ENCODE measurements around the gene ZNF576.
"Not testable (repeated sequence)": the region's sequence is repeated elsewhere in the genome, so short reads cannot be mapped to it uniquely, and the experiment has no call there.

The ZNF576 gene

DNA sequence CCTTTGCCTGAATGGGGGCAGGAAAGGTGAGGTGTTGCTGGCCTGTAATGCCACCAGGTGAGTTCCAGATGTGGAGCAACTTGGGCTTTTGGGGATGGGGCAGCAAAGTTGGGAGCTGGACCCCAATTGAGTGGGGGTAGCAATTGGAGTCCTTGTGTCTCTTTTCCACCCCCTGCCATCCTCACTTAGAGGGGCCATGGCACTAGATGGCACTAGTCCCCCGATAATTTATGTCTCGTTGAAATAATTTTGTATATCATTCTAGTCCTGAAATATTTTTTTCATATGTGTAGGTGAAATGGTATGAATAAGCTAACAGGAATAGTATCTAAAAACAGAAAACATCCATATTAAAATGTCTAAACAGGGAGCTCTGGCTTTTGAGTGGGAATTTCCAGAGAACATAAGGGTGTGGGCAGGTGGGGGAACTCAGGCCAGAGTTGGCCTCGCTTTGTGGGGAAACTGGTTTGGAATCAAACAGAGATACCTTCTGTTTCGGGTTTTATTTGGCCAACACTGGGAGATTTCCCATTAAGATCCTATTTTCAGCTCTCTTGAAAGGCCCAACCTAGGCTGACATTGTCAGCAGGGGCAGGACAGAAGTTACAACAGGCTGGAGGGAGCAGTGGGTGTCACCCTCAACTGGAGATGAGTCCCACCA lies 3.4 kb downstream of the ZNF576 start:
- ATAC-seq (replicated peaks): no peak
- Mint-ChIP-seq H3K4me3 (no peak overlapping the region), H3K27ac (no peak overlapping the region), H3K4me1 (peaks cover 24 to 52% of the 10 kb centered on the region in 2 donors), H3K9me3 (no peaks in the 10 kb centered on the region), H3K36me3 (peaks cover 11 to 35% of the 10 kb centered on the region in 2 donors), H3K27me3 (no peaks in the 10 kb centered on the region)
- DNase-seq: no peak

- H3K27ac Mint-ChIP-seq; H3K9me3 Mint-ChIP-seq; H3K4me3 Mint-ChIP-seq; ATAC-seq (replicated peaks); DNase-seq; H3K27me3 Mint-ChIP-seq: not testable (repeated sequence)
- H3K36me3 Mint-ChIP-seq: peaks cover 11 to 35% of the 10 kb centered on the region in 2 donors
- H3K4me1 Mint-ChIP-seq: peaks cover 24 to 55% of the 10 kb centered on the region in 2 donors
Observed at GRCh38 chr19:43600326-43600725, 3.9 kb downstream of the ZNF576 start.

DNA sequence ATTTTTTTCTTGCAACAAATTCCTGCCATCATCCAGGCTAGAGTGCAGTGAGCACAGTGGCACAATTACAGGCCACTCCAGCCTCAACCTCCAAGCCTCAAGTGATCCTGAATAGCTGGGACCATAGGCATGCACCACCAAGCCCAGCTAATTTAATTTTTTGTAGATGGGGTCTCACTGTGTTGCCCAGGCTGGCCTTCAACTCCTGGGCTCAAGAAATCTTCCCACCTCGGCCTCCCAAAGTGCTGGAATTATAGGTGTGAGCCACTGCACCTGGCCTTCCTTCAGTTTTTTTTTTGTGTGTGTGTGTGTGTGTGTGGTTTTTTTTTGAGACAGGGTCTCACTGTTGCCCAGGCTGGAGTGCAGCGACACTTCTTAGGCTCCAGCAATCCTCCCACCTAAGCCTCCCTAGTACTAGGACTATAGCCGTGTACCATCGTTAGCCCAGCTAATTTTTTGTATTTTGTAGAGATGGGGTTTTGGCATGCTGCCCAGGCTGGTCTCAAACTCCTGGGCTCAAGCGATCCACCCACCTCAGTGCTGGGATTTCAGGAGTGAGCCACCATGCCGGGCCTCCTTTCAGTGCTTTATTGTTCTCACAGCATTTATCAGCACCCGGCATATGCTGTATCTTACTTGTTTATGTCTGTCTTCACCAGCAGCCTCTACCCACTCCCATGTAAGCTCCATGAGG lies 9.6 kb downstream of the ZNF576 start:
- Mint-ChIP-seq H3K4me3 (no peak overlapping the region), H3K36me3 (peaks cover 12 to 36% of the 10 kb centered on the region in 2 donors), H3K9me3 (no peaks in the 10 kb centered on the region), H3K4me1 (peaks cover 18 to 32% of the 10 kb centered on the region in 2 donors), H3K27ac (peak overlapping the region; percentile 37), H3K27me3 (no peaks in the 10 kb centered on the region)
- DNase-seq (no peak), ATAC-seq (replicated peaks) (no peak)

DNA sequence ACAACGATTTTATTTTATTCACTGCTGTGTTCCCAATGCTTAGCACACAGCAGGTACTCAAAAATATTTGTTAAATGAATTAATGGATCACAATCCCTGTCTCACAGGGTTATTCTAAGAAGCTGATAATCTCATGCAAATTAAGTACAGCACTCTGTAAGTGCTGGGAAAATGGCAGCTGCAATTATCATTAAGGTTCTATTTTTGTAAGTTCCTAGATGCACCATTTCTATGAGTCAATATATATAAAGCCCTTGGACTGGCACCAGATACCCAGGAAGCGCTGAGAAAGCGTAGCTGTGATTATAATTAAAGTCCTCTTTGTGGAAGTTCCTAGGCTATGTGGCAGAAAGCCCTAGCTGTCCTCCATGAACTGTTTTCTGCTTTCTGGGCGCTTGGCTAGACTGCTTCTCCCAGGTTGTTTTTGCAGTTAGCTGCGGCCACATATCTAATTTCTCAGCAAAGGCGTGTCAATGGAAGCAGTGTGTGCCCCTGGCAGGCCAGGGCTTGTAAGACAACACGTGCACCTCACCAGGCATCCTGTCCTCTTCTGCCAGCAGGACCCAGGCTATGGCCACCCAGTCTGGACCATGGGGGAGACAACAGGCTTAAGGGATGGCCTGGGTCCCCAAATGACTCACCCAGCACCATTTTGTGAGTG lies 10.3 kb downstream of the ZNF576 start:
- Mint-ChIP-seq H3K36me3 (peaks cover 15 to 35% of the 10 kb centered on the region in 2 donors), H3K4me3 (no peak overlapping the region), H3K4me1 (peaks cover 20 to 33% of the 10 kb centered on the region in 2 donors), H3K27me3 (no peaks in the 10 kb centered on the region), H3K9me3 (no peaks in the 10 kb centered on the region), H3K27ac (peak overlapping the region; percentile 4)
- no peak for DNase-seq
- no peak for ATAC-seq (replicated peaks)

DNA sequence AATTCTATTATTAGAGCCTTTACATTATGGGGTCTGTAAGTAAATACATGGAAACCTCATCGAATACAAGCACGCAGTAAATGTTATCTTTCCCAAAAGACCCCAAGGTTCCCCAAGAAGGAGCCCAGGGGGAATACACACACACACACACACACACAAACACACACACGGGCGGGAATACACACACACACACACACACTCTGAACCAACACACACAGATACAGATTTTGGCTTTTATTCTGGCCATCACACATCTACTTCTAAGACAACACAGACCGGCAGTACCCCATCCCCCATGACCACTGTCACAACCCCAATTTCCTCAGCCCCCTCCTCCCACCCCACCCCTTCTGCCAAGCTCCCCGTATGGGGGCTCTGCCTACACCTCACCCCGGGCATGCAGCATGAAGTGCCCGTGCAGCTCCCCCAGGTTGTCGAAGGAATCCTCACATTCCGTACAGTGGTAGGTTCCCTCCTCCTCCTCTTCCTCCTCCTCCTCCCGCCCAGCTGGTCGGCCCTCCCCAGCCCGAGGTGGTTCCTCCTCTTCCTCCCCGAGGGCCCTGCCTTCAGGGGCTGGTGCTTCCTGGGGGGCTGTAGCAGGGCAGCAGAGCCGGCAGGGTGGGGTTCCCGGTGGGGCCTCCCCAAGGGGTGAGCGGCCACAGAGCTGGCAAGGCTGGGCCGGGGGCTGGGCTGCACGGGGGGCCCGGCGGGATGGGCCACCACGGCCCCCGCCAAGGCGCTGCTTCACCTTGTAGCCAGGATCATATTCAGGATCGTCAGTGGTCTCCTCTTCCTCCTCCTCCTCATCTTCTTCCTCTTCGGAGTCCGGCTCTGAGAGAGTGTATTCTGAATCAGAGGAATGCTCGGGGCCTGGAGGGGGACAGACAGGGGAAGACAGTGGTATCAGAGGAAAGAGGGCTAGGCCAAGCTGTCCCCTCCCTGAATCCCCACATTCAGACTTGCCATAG lies 11.1 kb downstream of the ZNF576 start:
- Mint-ChIP-seq H3K27me3 (no peaks in the 10 kb centered on the region), H3K27ac (peak overlapping the region; percentile 51), H3K4me1 (peaks cover 24 to 33% of the 10 kb centered on the region in 2 donors), H3K4me3 (peak overlapping the region; percentile 5 to 41), H3K36me3 (peaks cover 21 to 42% of the 10 kb centered on the region in 2 donors), H3K9me3 (no peaks in the 10 kb centered on the region)
- ATAC-seq (replicated peaks) (no peak), DNase-seq (no peak)

DNA sequence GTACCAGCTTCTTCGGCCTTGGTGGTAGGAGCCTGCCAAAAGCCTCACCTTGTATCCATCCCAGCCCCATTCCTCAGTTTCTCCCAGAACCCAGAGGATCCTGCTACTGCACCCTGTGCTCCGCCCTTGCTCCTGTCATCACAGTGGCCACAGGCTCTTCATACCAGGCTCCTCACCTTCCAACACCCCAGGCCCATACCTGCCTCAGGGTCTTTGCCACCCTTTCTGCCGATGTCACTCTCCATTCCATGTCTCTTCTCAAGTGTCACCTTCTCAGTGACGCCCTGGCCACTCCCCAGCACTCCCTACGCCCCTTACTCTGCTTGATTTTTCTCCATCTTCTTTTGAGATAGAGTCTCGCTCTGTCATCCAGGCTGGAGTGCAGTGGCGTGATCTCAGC lies 13.5 kb downstream of the ZNF576 start:
- Mint-ChIP-seq H3K36me3 (peaks cover 30 to 56% of the 10 kb centered on the region in 2 donors), H3K27me3 (no peaks in the 10 kb centered on the region), H3K27ac (no peak overlapping the region), H3K4me1 (peaks cover 26 to 27% of the 10 kb centered on the region in 2 donors), H3K4me3 (no peak overlapping the region), H3K9me3 (no peaks in the 10 kb centered on the region)
- DNase-seq: no peak
- no peak for ATAC-seq (replicated peaks)

GRCh38 chr19:43610493-43610892 lies 14.1 kb downstream of the ZNF576 start:
- DNase-seq (no peak), ATAC-seq (replicated peaks) (no peak)
- no peaks in the 10 kb centered on the region for H3K9me3 Mint-ChIP-seq
- no peak overlapping the region for H3K4me3 Mint-ChIP-seq
- H3K27me3 Mint-ChIP-seq: no peaks in the 10 kb centered on the region
- H3K27ac Mint-ChIP-seq: no peak overlapping the region
- peaks cover 30 to 55% of the 10 kb centered on the region in 2 donors for H3K36me3 Mint-ChIP-seq
- peaks cover 22 to 28% of the 10 kb centered on the region in 2 donors for H3K4me1 Mint-ChIP-seq

- Mint-ChIP-seq H3K36me3 (peaks cover 30 to 47% of the 10 kb centered on the region in 2 donors), H3K27ac (peak within 1 kb of the TSS; percentile 70)
Observed at GRCh38 chr19:43611788-43612187, 15.4 kb downstream of the ZNF576 start, which contains the start of gene SRRM5. Gene SRRM5, plus strand, starts transcription at chr19:43612088. Its CDS starts 34 bp downstream, at chr19:43612122.

GRCh38 chr19:43612374-43612773 lies 16.0 kb downstream of the ZNF576 start:
- Mint-ChIP-seq H3K36me3 (peaks cover 26 to 42% of the 10 kb centered on the region in 2 donors), H3K4me1 (peaks cover 15 to 21% of the 10 kb centered on the region in 2 donors), H3K27me3 (no peaks in the 10 kb centered on the region), H3K27ac (no peak overlapping the region), H3K4me3 (no peak overlapping the region), H3K9me3 (no peaks in the 10 kb centered on the region)
- ATAC-seq (replicated peaks) (no peak), DNase-seq (no peak)

More at GRCh38 chr19:43611788-43612187, 15.4 kb downstream of the ZNF576 start, which contains the start of gene SRRM5:
- no peak within 1 kb of the TSS for H3K4me3 Mint-ChIP-seq
- H3K27me3 Mint-ChIP-seq: no peaks in the 10 kb centered on the region
- DNase-seq (no peak), ATAC-seq (replicated peaks) (no peak)
- H3K9me3 Mint-ChIP-seq: no peaks in the 10 kb centered on the region
- peaks cover 21 to 25% of the 10 kb centered on the region in 2 donors for H3K4me1 Mint-ChIP-seq

DNA sequence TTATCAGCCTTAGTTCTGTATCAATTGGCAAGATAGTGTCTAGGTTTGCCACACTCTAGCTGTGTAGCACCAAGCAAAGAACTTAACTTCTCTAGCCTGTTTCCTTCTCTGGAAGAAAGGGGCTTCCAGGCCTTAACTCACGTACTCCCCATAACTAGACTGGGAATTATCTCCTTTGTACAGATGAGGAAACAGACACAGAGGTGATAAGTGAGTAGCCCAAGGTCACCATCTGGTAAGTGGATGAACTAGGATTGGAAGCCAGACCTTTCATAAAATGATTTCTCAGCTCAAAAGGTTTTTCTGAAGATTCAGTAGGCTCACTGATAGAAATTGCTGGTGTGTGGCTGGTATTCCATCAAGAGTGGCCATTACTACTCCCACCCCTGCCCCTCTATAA lies 19.9 kb downstream of the ZNF576 start:
- H3K27ac Mint-ChIP-seq: no peak overlapping the region
- H3K4me1 Mint-ChIP-seq: peaks cover 22% of the 10 kb centered on the region in 2 donors
- peaks cover 22 to 28% of the 10 kb centered on the region in 2 donors for H3K36me3 Mint-ChIP-seq
- no peak for ATAC-seq (replicated peaks)
- no peaks in the 10 kb centered on the region for H3K27me3 Mint-ChIP-seq
- no peak for DNase-seq
- no peaks in the 10 kb centered on the region for H3K9me3 Mint-ChIP-seq
- H3K4me3 Mint-ChIP-seq: no peak overlapping the region

GRCh38 chr19:43616954-43617353 lies 20.6 kb downstream of the ZNF576 start:
- ATAC-seq (replicated peaks): no peak
- peaks cover 17 to 22% of the 10 kb centered on the region in 2 donors for H3K4me1 Mint-ChIP-seq
- H3K9me3 Mint-ChIP-seq: no peaks in the 10 kb centered on the region
- no peak for DNase-seq
- no peak overlapping the region for H3K4me3 Mint-ChIP-seq
- H3K36me3 Mint-ChIP-seq: peaks cover 17 to 23% of the 10 kb centered on the region in 2 donors
- H3K27ac Mint-ChIP-seq: no peak overlapping the region
- no peaks in the 10 kb centered on the region for H3K27me3 Mint-ChIP-seq

- DNase-seq (no peak), ATAC-seq (replicated peaks) (peak; percentile 64 to 66)
- Mint-ChIP-seq H3K9me3 (no peaks in the 10 kb centered on the region), H3K4me3 (peak overlapping the region; percentile 94 to 97), H3K27ac (peak overlapping the region; percentile 99), H3K4me1 (peaks cover 12 to 26% of the 10 kb centered on the region in 2 donors), H3K36me3 (peaks cover 5 to 6% of the 10 kb centered on the region in 2 donors), H3K27me3 (no peaks in the 10 kb centered on the region)
Observed at GRCh38 chr19:43618921-43619261, 22.5 kb downstream of the ZNF576 start.

- DNase-seq (peak; percentile 89), ATAC-seq (replicated peaks) (peak; percentile 88 to 89)
- Mint-ChIP-seq H3K9me3 (no peaks in the 10 kb centered on the region), H3K4me1 (peaks cover 12 to 22% of the 10 kb centered on the region in 2 donors), H3K27ac (peak within 1 kb of the TSS; percentile 99), H3K36me3 (peaks cover 4% of the 10 kb centered on the region in 2 donors), H3K27me3 (no peaks in the 10 kb centered on the region), H3K4me3 (peak within 1 kb of the TSS; percentile 94 to 97)
Observed at GRCh38 chr19:43619262-43620060, 23.1 kb downstream of the ZNF576 start, which contains the start of gene ZNF428. Gene ZNF428, minus strand, starts transcription at chr19:43619629. Its CDS starts 5,325 bp downstream, at chr19:43614304.
